Mesenchymal stem cell (in vitro differentiated cells and primary cell): ENCODE measurements around the gene MEIOB.

Experiments
- DNase-seq: peaks from one replicate; pipeline ENCODE4 v3.0.0-alpha.2; 2013
- H2AFZ ChIP-seq: one replicate; pipeline ENCODE4 v1.6.1; 2013; ENCODE audit warnings: low read depth, mild to moderate bottlenecking, control low read depth, inconsistent platforms, low read length, moderate library complexity
- H2AK5ac ChIP-seq: 2 replicates; pipeline ENCODE4 v1.6.1; 2013; ENCODE audit warnings: low read length, moderate library complexity, mild to moderate bottlenecking, inconsistent platforms; ENCODE audit not compliant: severe bottlenecking
- H2BK120ac ChIP-seq: one replicate; pipeline ENCODE4 v1.6.1; 2013; ENCODE audit warnings: low read depth, mild to moderate bottlenecking, inconsistent platforms, low read length, moderate library complexity
- H2BK12ac ChIP-seq, 2 experiments: one replicate each; pipeline ENCODE4 v1.6.1; 2013; ENCODE audit warnings: inconsistent platforms in 2 of 2, low read length in 2 of 2, mild to moderate bottlenecking in 2 of 2, moderate library complexity in 2 of 2, control low read depth in 1 of 2
- H2BK15ac ChIP-seq: one replicate; pipeline ENCODE4 v1.6.1; 2013; ENCODE audit warnings: mild to moderate bottlenecking, low read depth, inconsistent platforms; ENCODE audit not compliant: poor library complexity, severe bottlenecking
- H2BK5ac ChIP-seq: 2 replicates; pipeline ENCODE4 v1.6.1; 2013; ENCODE audit warnings: low read depth, mild to moderate bottlenecking, low read length, control low read depth, inconsistent platforms; ENCODE audit not compliant: poor library complexity, severe bottlenecking
- H3K14ac ChIP-seq, 2 experiments: one replicate each; pipeline ENCODE4 v1.6.1; 2013; ENCODE audit warnings: inconsistent platforms in 2 of 2, low read length in 2 of 2, control low read depth in 1 of 2, mild to moderate bottlenecking in 1 of 2, moderate library complexity in 1 of 2
- H3K18ac ChIP-seq, 2 experiments: one replicate each; pipeline ENCODE4 v1.6.1; 2013; ENCODE audit warnings: inconsistent platforms in 2 of 2, low read length in 2 of 2, control low read depth in 1 of 2, low read depth in 1 of 2, mild to moderate bottlenecking in 1 of 2
- H3K23ac ChIP-seq, 2 experiments: one replicate each; pipeline ENCODE4 v1.6.1; 2013; ENCODE audit warnings: inconsistent platforms in 2 of 2, low read length in 2 of 2, mild to moderate bottlenecking in 2 of 2, moderate library complexity in 2 of 2, control low read depth in 1 of 2
- H3K27ac ChIP-seq: 2 replicates; pipeline ENCODE4 v1.5.1; 2013; ENCODE audit warnings: mild to moderate bottlenecking, moderate library complexity, low read length, control low read depth, inconsistent platforms; ENCODE audit not compliant: poor library complexity, severe bottlenecking
- H3K27me3 ChIP-seq, 2 experiments: 2 replicates each; pipeline versions ENCODE4 v1.6.1 to v1.7.0; 2013; ENCODE audit warnings: low read length in 2 of 2, mild to moderate bottlenecking in 2 of 2, moderate library complexity in 2 of 2, control low read depth in 1 of 2, inconsistent platforms in 1 of 2; ENCODE audit not compliant: control insufficient read depth in 1 of 2, insufficient read depth in 1 of 2
- H3K36me3 ChIP-seq, 2 experiments: 2 replicates each; pipeline versions ENCODE4 v1.6.1 to v1.7.0; 2013; ENCODE audit warnings: low read length in 2 of 2, control low read depth in 1 of 2, inconsistent platforms in 1 of 2, low read depth in 1 of 2, mild to moderate bottlenecking in 1 of 2; ENCODE audit not compliant: insufficient read depth in 2 of 2, control insufficient read depth in 1 of 2
- H3K4ac ChIP-seq, 2 experiments: one replicate each; pipeline ENCODE4 v1.6.1; 2013; ENCODE audit warnings: inconsistent platforms in 2 of 2, low read length in 2 of 2, mild to moderate bottlenecking in 2 of 2, moderate library complexity in 2 of 2, control low read depth in 1 of 2, low read depth in 1 of 2
- H3K4me1 ChIP-seq: 2 replicates; pipeline ENCODE4 v1.6.1; 2013; ENCODE audit warnings: low read depth, low read length, control low read depth; ENCODE audit not compliant: control insufficient read depth, insufficient read depth
- H3K4me2 ChIP-seq: 2 replicates; pipeline ENCODE4 v1.6.1; 2013; ENCODE audit warnings: low read length, mild to moderate bottlenecking, inconsistent platforms; ENCODE audit not compliant: poor library complexity, severe bottlenecking
- H3K4me3 ChIP-seq, 2 experiments: 2 replicates each; pipeline versions ENCODE4 v1.5.1 to v1.7.0; 2013; ENCODE audit warnings: low read length in 2 of 2, mild to moderate bottlenecking in 2 of 2, control low read depth in 1 of 2, low read depth in 1 of 2; ENCODE audit not compliant: insufficient read depth in 1 of 2
- H3K79me1 ChIP-seq: replicated peaks from 2 replicates; pipeline ENCODE4 v1.6.1; 2013; ENCODE audit warnings: mild to moderate bottlenecking, control low read depth, low read length, inconsistent platforms; ENCODE audit not compliant: poor library complexity, severe bottlenecking
- H3K9ac ChIP-seq: 2 replicates; pipeline ENCODE4 v1.7.0; 2013; ENCODE audit warnings: mild to moderate bottlenecking, low read length, moderate library complexity
- H3K9me3 ChIP-seq: 2 replicates; pipeline ENCODE4 v1.7.0; 2013; ENCODE audit warnings: mild to moderate bottlenecking, low read length; ENCODE audit not compliant: control insufficient read depth
- H4K8ac ChIP-seq: one replicate; pipeline ENCODE4 v1.6.1; 2013; ENCODE audit warnings: inconsistent platforms, mild to moderate bottlenecking, low read length, moderate library complexity
- H4K91ac ChIP-seq: one replicate; pipeline ENCODE4 v1.6.1; 2013; ENCODE audit warnings: mild to moderate bottlenecking, low read length, inconsistent platforms
- WGBS: methylation state at CpG from one replicate; pipeline ENCODE4 v1.1.7; 2013; ENCODE audit warnings: mixed read lengths; 5-methylcytosine and 5-hydroxymethylcytosine counted together

MEIOB gene

GRCh38 chr16:1809281-1809801, 62.6 kb downstream of the MEIOB start:
- Histone ChIP-seq H3K79me1 (peaks cover 18% of the 10 kb centered on the region), H2BK5ac (no peak overlapping the region), H4K91ac (no peak overlapping the region), H3K4me1 (peaks cover 7% of the 10 kb centered on the region), H2AK5ac (no peak overlapping the region), H2BK15ac (no peak overlapping the region), H3K27me3 (no peaks in the 10 kb centered on the region), H4K8ac (no peak overlapping the region), H3K4me2 (no peak overlapping the region), H3K9me3 (no peaks in the 10 kb centered on the region), H2BK12ac (no peak overlapping the region), H3K9ac (no peak overlapping the region), H3K4me3 (peak overlapping the region in 1 of 2 experiments; percentile 38), H3K18ac (no peak overlapping the region), H3K23ac (no peak overlapping the region), H2AFZ (no peak overlapping the region), H3K14ac (no peak overlapping the region), H3K27ac (no peak overlapping the region), H2BK120ac (no peak overlapping the region), H3K4ac (no peak overlapping the region), H3K36me3 (peaks cover 40 to 54% of the 10 kb centered on the region in 2 experiments)
- DNase-seq, result no peak
- WGBS, result 88% methylated on average over 28 of the region's 28 CpGs

GRCh38 chr16:1808691-1809090, 63.3 kb downstream of the MEIOB start:
- Histone ChIP-seq H3K79me1 (peaks cover 18% of the 10 kb centered on the region), H3K14ac (no peak overlapping the region), H3K36me3 (peaks cover 36 to 54% of the 10 kb centered on the region in 2 experiments), H2AK5ac (no peak overlapping the region), H2BK15ac (no peak overlapping the region), H3K4me3 (no peak overlapping the region), H4K8ac (no peak overlapping the region), H3K4me1 (peaks cover 7% of the 10 kb centered on the region), H2BK12ac (no peak overlapping the region), H2AFZ (no peak overlapping the region), H3K9me3 (no peaks in the 10 kb centered on the region), H3K9ac (no peak overlapping the region), H4K91ac (peak overlapping the region; percentile 34), H3K18ac (no peak overlapping the region), H2BK120ac (no peak overlapping the region), H3K4ac (no peak overlapping the region), H3K4me2 (no peak overlapping the region), H2BK5ac (no peak overlapping the region), H3K27me3 (no peaks in the 10 kb centered on the region), H3K27ac (no peak overlapping the region), H3K23ac (no peak overlapping the region)
- no peak for DNase-seq
- 89% methylated on average over 18 of the region's 18 CpGs for WGBS

DNA sequence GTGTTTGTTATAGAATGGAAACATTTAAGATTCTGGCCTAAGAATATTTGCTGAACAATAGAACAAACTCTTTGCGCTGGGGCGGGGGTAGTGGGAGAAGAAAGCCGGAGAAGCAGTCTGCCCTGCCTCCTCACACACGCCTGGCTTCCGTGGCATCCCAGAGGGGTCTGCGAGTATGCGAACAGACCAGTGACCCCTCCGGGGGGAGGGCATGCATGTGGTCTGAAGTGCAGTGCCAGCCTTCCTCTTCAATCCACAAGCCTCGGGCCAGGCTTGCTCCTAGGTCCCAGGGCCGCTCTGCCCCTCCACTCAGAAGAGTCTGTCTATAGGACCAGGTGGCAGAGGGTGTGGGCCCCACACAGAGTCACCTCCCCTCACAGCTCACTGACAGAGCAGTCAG, 64.3 kb downstream of the MEIOB start:
- Histone ChIP-seq H3K36me3 (peaks cover 32 to 53% of the 10 kb centered on the region in 2 experiments), H4K91ac (no peak overlapping the region), H3K27me3 (no peaks in the 10 kb centered on the region), H2AFZ (no peak overlapping the region), H2BK15ac (no peak overlapping the region), H3K4me1 (peaks cover 2% of the 10 kb centered on the region), H3K79me1 (peaks cover 18% of the 10 kb centered on the region), H3K4ac (no peak overlapping the region), H3K4me3 (no peak overlapping the region), H2AK5ac (no peak overlapping the region), H2BK120ac (no peak overlapping the region), H2BK5ac (no peak overlapping the region), H3K14ac (no peak overlapping the region), H2BK12ac (no peak overlapping the region), H4K8ac (no peak overlapping the region), H3K9me3 (no peaks in the 10 kb centered on the region), H3K27ac (no peak overlapping the region), H3K23ac (no peak overlapping the region), H3K9ac (no peak overlapping the region), H3K4me2 (no peak overlapping the region), H3K18ac (no peak overlapping the region)
- no peak for DNase-seq
- 92% methylated on average over 10 of the region's 10 CpGs for WGBS

- peaks cover 5 to 10% of the 10 kb centered on the region in 2 experiments for H3K36me3 ChIP-seq
- no peak overlapping the region for H2BK12ac ChIP-seq
- no peak overlapping the region for H3K4me3 ChIP-seq
- H2BK5ac ChIP-seq, result no peak overlapping the region
- no peak overlapping the region for H2BK120ac ChIP-seq
- no peaks in the 10 kb centered on the region for H3K27me3 ChIP-seq
- DNase-seq, result no peak
- no peaks in the 10 kb centered on the region for H3K4me1 ChIP-seq
- H3K4me2 ChIP-seq, result no peak overlapping the region
- no peak overlapping the region for H4K8ac ChIP-seq
- 82% methylated on average over 10 of the region's 10 CpGs for WGBS
- H2AFZ ChIP-seq, result no peak overlapping the region
- no peak overlapping the region for H3K27ac ChIP-seq
- H3K18ac ChIP-seq, result no peak overlapping the region
- H3K79me1 ChIP-seq, result no peaks in the 10 kb centered on the region
- H3K23ac ChIP-seq, result no peak overlapping the region
- H3K4ac ChIP-seq, result no peak overlapping the region
- no peak overlapping the region for H2AK5ac ChIP-seq
- H2BK15ac ChIP-seq, result no peak overlapping the region
- H3K9me3 ChIP-seq, result peaks cover 7% of the 10 kb centered on the region
- H3K14ac ChIP-seq, result no peak overlapping the region
- H4K91ac ChIP-seq, result no peak overlapping the region
- no peak overlapping the region for H3K9ac ChIP-seq
Observed at GRCh38 chr16:1800701-1801100, 71.3 kb downstream of the MEIOB start.
